CD4-positive, CD25-positive, alpha-beta regulatory T cell (primary cell): ENCODE results near the gene SEMA3A. TPM values are rescaled to one million over a fixed set of nuclear protein-coding genes. Genes with fewer than 3 reads are reported as not detected.

Source experiments
- ATAC-seq, 2 donors: fragments of 150-1000 bp; cut with Tn5 transposase; one replicate each; pipeline ENCODE4 v1.10.0; 2021; ENCODE audit warnings: low read depth in 2 of 2, moderate number of reproducible peaks in 2 of 2, moderate library complexity in 1 of 2
- DNase-seq, 3 donors: peaks; one replicate each; pipeline versions ENCODE4 v3.0.0 to v3.0.0-alpha.2; 2012 to 2022; ENCODE audit warnings: mixed read lengths in 1 of 3
- H3K27ac ChIP-seq: one replicate; pipeline ENCODE4 v1.7.0; 2013; ENCODE audit warnings: mild to moderate bottlenecking, low read length; ENCODE audit not compliant: insufficient read depth, poor library complexity, severe bottlenecking
- H3K27me3 ChIP-seq: one replicate; pipeline ENCODE4 v1.7.0; 2013; ENCODE audit warnings: low read length; ENCODE audit not compliant: control insufficient read depth, insufficient read depth
- H3K36me3 ChIP-seq: one replicate; pipeline ENCODE4 v1.7.0; 2013; ENCODE audit warnings: mild to moderate bottlenecking, low read length, moderate library complexity; ENCODE audit not compliant: control insufficient read depth, insufficient read depth
- H3K4me1 ChIP-seq: 2 replicates; pipeline ENCODE4 v1.7.0; 2013; ENCODE audit warnings: mild to moderate bottlenecking, low read length; ENCODE audit not compliant: insufficient read depth, control insufficient read depth, poor library complexity, severe bottlenecking
- H3K4me3 ChIP-seq: one replicate; pipeline ENCODE4 v1.7.0; 2013; ENCODE audit warnings: low read depth, mild to moderate bottlenecking, low read length, moderate library complexity
- H3K9me3 ChIP-seq, 2 experiments: 1 replicate in 1 of 2; 2 replicates in 1 of 2; pipeline ENCODE4 v1.7.0; 2013; ENCODE audit warnings: low read length in 2 of 2, mild to moderate bottlenecking in 1 of 2, moderate library complexity in 1 of 2; ENCODE audit not compliant: control insufficient read depth in 2 of 2
- H3K27ac Mint-ChIP-seq, 3 donors: one replicate each; pipeline ENCODE4 v1.8.0; 2020 to 2022; ENCODE audit warnings: mild to moderate bottlenecking in 3 of 3, mixed read lengths in 3 of 3, moderate library complexity in 2 of 3
- H3K27me3 Mint-ChIP-seq: one replicate; pipeline ENCODE4 v1.8.0; 2022; ENCODE audit warnings: mild to moderate bottlenecking, mixed read lengths
- H3K36me3 Mint-ChIP-seq: one replicate; pipeline ENCODE4 v1.8.0; 2020; ENCODE audit warnings: mixed read lengths
- H3K4me1 Mint-ChIP-seq, 4 donors: one replicate each; pipeline ENCODE4 v1.8.0; 2020 to 2022; ENCODE audit warnings: mixed read lengths in 4 of 4, mild to moderate bottlenecking in 1 of 4
- H3K4me3 Mint-ChIP-seq, 4 donors: one replicate each; pipeline ENCODE4 v1.8.0; 2020 to 2022; ENCODE audit warnings: mild to moderate bottlenecking in 4 of 4, mixed read lengths in 4 of 4, moderate library complexity in 3 of 4
- H3K9me3 Mint-ChIP-seq, 7 donors: one replicate each; pipeline ENCODE4 v1.8.0; 2020 to 2022; ENCODE audit warnings: mixed read lengths in 7 of 7, mild to moderate bottlenecking in 3 of 7, moderate library complexity in 2 of 7
- polyA plus RNA-seq, 4 donors: library from polyadenylated mRNA; unstranded; fragments of 300-500 nt; fragmentation: Illumina TruSeq; gene quantifications; one replicate each; pipeline ENCODE4 v1.2.3, GENCODE V29; 2021
- total RNA-seq: library from RNA; stranded (reverse); gene quantifications from one replicate; pipeline ENCODE4 v1.2.3, GENCODE V29; 2022

SEMA3A gene
- total and polyA plus RNA-seq, 5 donors from 2014 or later = not detected

DNA sequence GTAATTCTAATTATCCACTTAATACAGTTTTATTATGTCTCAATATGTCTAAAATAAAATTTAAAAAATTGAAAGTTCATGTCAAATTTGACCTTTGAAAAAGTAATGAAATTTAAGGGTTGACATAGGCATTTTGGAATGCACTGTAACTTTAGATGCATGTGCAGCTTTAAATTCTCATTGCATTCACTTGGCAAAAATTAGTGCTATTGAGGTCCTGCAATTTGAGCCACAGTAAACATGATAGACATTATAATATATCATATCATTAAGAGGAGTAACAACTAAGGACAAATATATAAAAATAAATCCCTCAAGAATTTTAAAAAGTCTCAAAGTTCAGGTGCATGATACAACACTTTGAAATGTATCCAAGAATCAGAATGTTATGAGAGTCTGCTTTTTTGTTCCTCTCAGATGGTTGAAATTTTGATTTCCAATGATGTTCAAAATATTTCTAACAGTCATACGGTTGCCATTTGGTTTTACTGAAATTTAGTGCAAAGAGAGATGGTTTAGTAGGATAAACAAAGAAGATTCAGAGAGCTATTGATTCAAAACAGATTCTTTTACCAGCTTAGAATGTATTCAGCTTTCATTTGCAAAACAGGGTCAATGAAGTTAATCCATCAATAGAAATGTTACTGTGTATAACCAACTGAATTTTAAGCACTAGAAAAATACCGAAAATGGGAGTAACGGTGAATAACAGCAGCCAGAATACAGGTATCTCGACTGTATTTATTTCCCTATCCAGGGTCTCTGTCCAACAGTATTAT, 71.8 kb downstream of the SEMA3A start:
- Histone ChIP-seq H3K4me1 (no peaks in the 10 kb centered on the region), H3K36me3 (no peaks in the 10 kb centered on the region), H3K27me3 (no peaks in the 10 kb centered on the region), H3K27ac (no peak overlapping the region), H3K9me3 (peaks cover 0 to 3% of the 10 kb centered on the region in 2 experiments), H3K4me3 (no peak overlapping the region)
- peaks cover 0 to 3% (median 3%) of the 10 kb centered on the region in 7 donors for H3K9me3 Mint-ChIP-seq
- no peaks in the 10 kb centered on the region for H3K36me3 Mint-ChIP-seq
- DNase-seq (no peak), ATAC-seq (no peak)
- no peaks in the 10 kb centered on the region for H3K27me3 Mint-ChIP-seq
- H3K4me1 Mint-ChIP-seq = peaks cover 0 to 3% (median 0%) of the 10 kb centered on the region in 4 donors
- H3K27ac Mint-ChIP-seq = no peak overlapping the region
- no peak overlapping the region for H3K4me3 Mint-ChIP-seq

DNA sequence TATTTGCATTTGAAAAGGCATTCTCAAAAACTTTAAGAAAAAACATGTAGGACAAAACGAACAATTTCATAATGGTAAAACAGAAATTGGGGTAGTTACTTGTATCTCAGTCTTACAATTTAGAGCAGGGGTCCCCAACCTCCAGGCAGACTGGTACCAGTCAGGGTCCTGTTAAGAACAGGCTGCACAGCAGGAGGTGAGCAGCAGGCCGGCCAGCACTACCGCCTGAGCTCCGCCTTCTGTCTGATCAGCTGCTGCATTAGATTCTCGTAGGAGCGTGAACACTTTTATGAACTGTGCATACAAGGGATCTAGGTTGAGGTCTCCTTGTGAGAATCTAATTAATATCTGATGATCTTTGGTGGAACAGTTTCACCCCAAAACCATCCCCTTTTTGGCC, 77.3 kb downstream of the SEMA3A start:
- ATAC-seq = no peak
- Histone ChIP-seq H3K36me3 (no peaks in the 10 kb centered on the region), H3K27me3 (no peaks in the 10 kb centered on the region), H3K4me1 (no peaks in the 10 kb centered on the region), H3K27ac (no peak overlapping the region), H3K4me3 (no peak overlapping the region), H3K9me3 (no peaks in the 10 kb centered on the region)
- Mint-ChIP-seq H3K27me3 (no peaks in the 10 kb centered on the region), H3K4me3 (no peak overlapping the region), H3K4me1 (no peaks in the 10 kb centered on the region), H3K36me3 (no peaks in the 10 kb centered on the region), H3K27ac (no peak overlapping the region), H3K9me3 (peaks cover 0 to 4% (median 0%) of the 10 kb centered on the region in 7 donors)
- DNase-seq = no peak

DNA sequence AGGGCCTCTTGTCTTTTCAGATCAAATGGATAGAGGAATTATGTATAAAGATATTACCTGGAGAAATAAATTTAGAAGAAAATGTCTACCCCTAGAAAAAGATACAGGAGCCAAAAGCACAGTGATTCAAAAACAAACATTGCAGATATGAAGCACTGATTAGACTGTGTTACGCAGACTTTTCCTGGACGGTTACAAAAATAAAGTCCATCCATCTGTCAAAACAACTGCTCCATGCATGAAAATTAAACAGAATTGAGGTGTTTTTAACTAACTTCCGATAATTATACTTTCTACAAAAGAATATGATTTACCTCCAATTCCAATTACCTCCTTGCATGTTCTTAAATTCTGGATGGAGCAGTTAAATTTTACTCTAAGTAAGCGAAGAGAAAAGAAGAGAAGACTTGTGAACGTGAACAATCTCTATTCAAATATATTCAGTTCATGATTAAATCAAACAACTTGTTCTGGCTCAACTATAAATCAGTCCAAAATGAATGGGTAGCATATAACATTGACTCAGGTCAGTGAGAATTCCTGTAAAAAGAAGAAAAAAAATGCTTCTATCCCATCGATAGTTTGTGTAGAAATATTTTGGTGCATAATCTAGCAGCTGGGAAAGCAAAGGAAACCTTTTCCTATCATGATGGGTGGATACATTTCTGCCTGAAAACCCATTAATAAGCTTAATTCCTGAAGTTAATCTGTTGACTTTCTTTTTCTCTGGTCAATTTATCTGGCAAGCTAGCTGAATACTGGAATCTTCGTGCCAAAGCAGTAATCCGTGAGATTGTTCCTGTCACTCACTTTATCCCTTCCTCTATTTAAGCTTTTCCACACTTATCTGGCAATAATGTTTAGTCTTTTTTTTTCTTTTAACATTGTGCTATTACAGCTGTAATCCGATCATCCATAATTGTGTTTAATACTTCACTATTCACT, 80.4 kb downstream of the SEMA3A start:
- H3K4me1 Mint-ChIP-seq = no peaks in the 10 kb centered on the region
- H3K27me3 Mint-ChIP-seq = no peaks in the 10 kb centered on the region

DNA sequence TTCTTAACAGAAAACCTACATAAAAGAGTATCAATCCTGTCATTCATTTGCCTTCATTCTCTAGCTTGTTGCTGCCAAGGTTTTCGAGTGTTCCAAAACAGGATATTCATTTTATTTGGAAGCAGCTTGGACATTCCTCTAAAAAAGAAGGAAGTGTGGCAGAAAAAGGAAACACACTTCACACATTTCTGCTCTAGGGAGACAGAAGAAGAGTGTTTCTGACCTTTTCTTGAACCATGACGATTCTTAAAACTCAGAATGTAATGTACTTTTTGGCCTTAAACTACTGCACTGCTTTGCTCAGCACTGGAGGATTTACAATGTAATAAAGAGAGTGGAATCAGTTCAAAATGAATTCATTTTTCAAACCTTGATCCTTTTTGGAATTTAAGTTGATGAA, 81.3 kb downstream of the SEMA3A start:
- H3K4me3 Mint-ChIP-seq = no peak overlapping the region

More for the DNA sequence above, 80.4 kb downstream of the SEMA3A start:
- DNase-seq (no peak), ATAC-seq (no peak)
- H3K36me3 Mint-ChIP-seq = no peaks in the 10 kb centered on the region
- no peak overlapping the region for H3K27ac Mint-ChIP-seq
- Histone ChIP-seq H3K4me1 (no peaks in the 10 kb centered on the region), H3K27me3 (no peaks in the 10 kb centered on the region), H3K9me3 (no peaks in the 10 kb centered on the region), H3K4me3 (no peak overlapping the region), H3K27ac (no peak overlapping the region), H3K36me3 (no peaks in the 10 kb centered on the region)
- no peak overlapping the region for H3K4me3 Mint-ChIP-seq
- H3K9me3 Mint-ChIP-seq = peaks cover 0 to 4% (median 0%) of the 10 kb centered on the region in 7 donors

DNA sequence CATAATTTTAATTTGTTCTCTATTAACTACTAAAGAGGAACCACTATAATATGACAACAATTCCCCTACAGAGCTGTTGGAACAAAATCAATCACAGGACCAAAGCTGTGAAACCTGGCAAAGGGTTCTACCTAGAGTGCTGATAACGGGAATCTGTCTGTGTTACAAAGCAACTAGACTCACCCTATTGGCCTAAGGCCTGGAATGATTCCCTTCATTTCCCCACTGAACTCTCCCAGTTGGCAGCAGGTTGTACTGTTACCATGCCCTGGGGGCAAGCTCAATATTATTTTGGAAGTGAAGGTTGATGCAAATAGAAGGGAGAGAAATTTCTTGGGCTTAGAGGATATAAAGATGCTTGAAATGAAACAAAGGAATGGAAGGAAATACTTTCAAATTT, 81.8 kb downstream of the SEMA3A start:
- Histone ChIP-seq H3K4me3 (no peak overlapping the region), H3K27me3 (no peaks in the 10 kb centered on the region), H3K27ac (no peak overlapping the region), H3K9me3 (no peaks in the 10 kb centered on the region), H3K4me1 (no peaks in the 10 kb centered on the region), H3K36me3 (no peaks in the 10 kb centered on the region)
- DNase-seq (no peak), ATAC-seq (no peak)
- no peak overlapping the region for H3K27ac Mint-ChIP-seq
- H3K36me3 Mint-ChIP-seq = no peaks in the 10 kb centered on the region
- peaks cover 0 to 3% (median 0%) of the 10 kb centered on the region in 7 donors for H3K9me3 Mint-ChIP-seq
- H3K27me3 Mint-ChIP-seq = no peaks in the 10 kb centered on the region
- H3K4me1 Mint-ChIP-seq = no peaks in the 10 kb centered on the region
- H3K4me3 Mint-ChIP-seq = no peak overlapping the region

More for the DNA sequence above, 81.3 kb downstream of the SEMA3A start:
- peaks cover 0 to 3% (median 0%) of the 10 kb centered on the region in 7 donors for H3K9me3 Mint-ChIP-seq
- H3K36me3 Mint-ChIP-seq = no peaks in the 10 kb centered on the region
- Histone ChIP-seq H3K4me1 (no peaks in the 10 kb centered on the region), H3K36me3 (no peaks in the 10 kb centered on the region), H3K27ac (no peak overlapping the region), H3K27me3 (no peaks in the 10 kb centered on the region), H3K4me3 (no peak overlapping the region), H3K9me3 (no peaks in the 10 kb centered on the region)
- no peak for ATAC-seq
- no peak for DNase-seq
- H3K4me1 Mint-ChIP-seq = no peaks in the 10 kb centered on the region
- no peaks in the 10 kb centered on the region for H3K27me3 Mint-ChIP-seq
- no peak overlapping the region for H3K27ac Mint-ChIP-seq

DNA sequence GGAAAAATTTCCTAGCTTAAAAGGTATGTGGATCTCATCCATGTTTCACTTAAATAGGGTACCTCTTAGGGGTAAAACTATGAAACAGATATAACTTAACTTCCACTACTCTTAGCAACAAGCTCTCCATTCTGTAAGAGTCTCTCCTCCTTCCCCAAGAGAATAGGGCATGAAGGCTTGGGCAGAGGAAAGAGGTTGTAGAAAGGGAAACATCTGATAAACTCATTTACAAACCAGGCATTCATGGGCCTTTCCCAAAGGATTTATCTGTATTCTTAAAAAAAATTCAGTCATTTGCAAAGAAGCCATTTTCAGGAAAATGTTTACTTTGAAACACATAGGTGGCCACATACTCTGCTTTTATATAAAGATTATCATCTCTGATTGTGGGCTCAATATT, 82.7 kb downstream of the SEMA3A start:
- Mint-ChIP-seq H3K27me3 (no peaks in the 10 kb centered on the region), H3K36me3 (no peaks in the 10 kb centered on the region), H3K4me1 (no peaks in the 10 kb centered on the region), H3K9me3 (peaks cover 0 to 3% (median 0%) of the 10 kb centered on the region in 7 donors), H3K4me3 (no peak overlapping the region), H3K27ac (no peak overlapping the region)
- Histone ChIP-seq H3K9me3 (no peaks in the 10 kb centered on the region), H3K4me1 (no peaks in the 10 kb centered on the region), H3K27me3 (no peaks in the 10 kb centered on the region), H3K27ac (no peak overlapping the region), H3K4me3 (no peak overlapping the region), H3K36me3 (no peaks in the 10 kb centered on the region)
- DNase-seq = no peak
- ATAC-seq = no peak

DNA sequence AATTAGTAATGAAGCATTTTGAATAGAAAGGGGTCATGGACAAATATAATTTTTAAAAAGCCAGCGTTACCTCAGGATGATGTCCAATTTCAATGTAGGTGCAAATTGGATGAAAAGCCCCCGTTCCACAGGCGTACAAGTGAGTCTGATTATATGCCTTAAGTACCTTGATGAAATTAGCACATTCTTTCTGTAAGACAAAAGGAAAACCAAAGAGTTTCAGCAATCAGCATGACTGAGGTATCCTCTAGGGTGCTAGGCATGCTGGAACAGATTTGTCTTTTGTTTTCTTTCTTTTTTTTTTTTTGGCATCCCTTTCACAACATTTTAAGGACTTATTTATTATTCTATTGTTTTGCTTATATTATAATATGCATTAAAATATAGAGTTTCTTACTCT, 84.2 kb downstream of the SEMA3A start:
- no peak overlapping the region for H3K4me3 Mint-ChIP-seq
- no peak overlapping the region for H3K4me3 ChIP-seq
- H3K9me3 Mint-ChIP-seq = peaks cover 0 to 3% (median 0%) of the 10 kb centered on the region in 7 donors
- H3K27ac ChIP-seq = no peak overlapping the region
- no peaks in the 10 kb centered on the region for H3K27me3 ChIP-seq
- H3K4me1 Mint-ChIP-seq = peaks cover 0 to 4% (median 0%) of the 10 kb centered on the region in 4 donors
- no peaks in the 10 kb centered on the region for H3K36me3 ChIP-seq
- DNase-seq = no peak
- H3K4me1 ChIP-seq = no peaks in the 10 kb centered on the region
- no peaks in the 10 kb centered on the region for H3K9me3 ChIP-seq
- H3K27me3 Mint-ChIP-seq = no peaks in the 10 kb centered on the region
- no peak overlapping the region for H3K27ac Mint-ChIP-seq
- ATAC-seq = no peak
- no peaks in the 10 kb centered on the region for H3K36me3 Mint-ChIP-seq
